Thyroid gland (tissue), 4 donors: ENCODE data around the gene GET4. TPM values are rescaled to one million over a fixed set of nuclear protein-coding genes. Genes with fewer than 3 reads are reported as not detected.

ENCODE experiments used
- DNase-seq, 2 donors: peaks; one replicate each; pipeline ENCODE4 v3.0.0-alpha.2; 2019
- H3K27ac ChIP-seq, 3 donors: fragments of 200-600 bp; sonication (generic); 1 replicate in 2 of 3; 2 replicates in 1 of 3; pipeline ENCODE4 v1.5.1; 2016 to 2019; ENCODE audit warnings: mild to moderate bottlenecking in 1 of 3, moderate library complexity in 1 of 3
- H3K27me3 ChIP-seq: fragments of 200-600 bp; sonication (generic); one replicate; pipeline ENCODE4 v1.5.1; 2019
- H3K36me3 ChIP-seq, 2 donors: fragments of 200-600 bp; sonication (generic); one replicate each; pipeline ENCODE4 v1.5.1; 2016 to 2019
- H3K4me1 ChIP-seq, 2 donors: fragments of 200-600 bp; sonication (generic); one replicate each; pipeline ENCODE4 v1.5.1; 2017 to 2019
- H3K4me3 ChIP-seq, 3 donors: fragments of 200-600 bp; sonication (generic); replicated peaks in 1 of 3; 1 replicate in 2 of 3; 2 replicates in 1 of 3; pipeline ENCODE4 v1.5.1; 2016; ENCODE audit warnings: mild to moderate bottlenecking in 1 of 3
- H3K9me3 ChIP-seq: fragments of 200-600 bp; sonication (generic); one replicate; pipeline ENCODE4 v1.5.1; 2017
- POLR2A ChIP-seq, 2 donors: fragments of 450-650 bp; IDR thresholded peaks; one replicate each; pipeline ENCODE4 v1.6.1; 2017; ENCODE audit warnings: antibody characterized with exemption in 2 of 2, mild to moderate bottlenecking in 2 of 2, moderate library complexity in 1 of 2
- WGBS, 2 donors: methylation state at CpG; one replicate each; pipeline ENCODE4 v1.1.5; 2017; 5-methylcytosine and 5-hydroxymethylcytosine counted together
- intact Hi-C: fragments of 100-400 bp; cut with DNase I; formaldehyde crosslinking; loops from one replicate; pipeline ENCODE4 v1.15.1; 2023
- total RNA-seq, 4 donors: library from RNA; depleted of rRNA; stranded (reverse); fragments of >200 nt; gene quantifications; one replicate each; pipeline ENCODE4 v1.2.3, GENCODE V29; 2016
- TF ChIP-seq, protein P1 (sequence below), 6 experiments: fragments of 200-600 bp in 3 of 6; fragments of 450-650 bp in 3 of 6; sonication (generic) in 3 of 6; IDR thresholded peaks; one replicate each; pipeline ENCODE4 v1.5.1; 2016 to 2019; ENCODE audit warnings: antibody characterized with exemption in 6 of 6, mild to moderate bottlenecking in 2 of 6, inconsistent platforms in 1 of 6, moderate library complexity in 1 of 6

GET4 gene
- total RNA-seq, 4 donors from 2014 or later = 29.2 to 38.7 (median 34.3) TPM

GRCh38 chr7:945147-945555 is 68.8 kb downstream of the GET4 start:
- intact Hi-C loops = no loop called here
- 0 to 38% methylated on average over 1 to 9 of the region's 13 CpGs for whole genome bisulfite sequencing, 2 donors
- no peak overlapping the region for H3K4me3 ChIP-seq
- H3K27ac ChIP-seq = peak overlapping the region; percentile 95 to 99 (median 98)
- DNase-seq = peak; percentile 95 to 97
- H3K9me3 ChIP-seq = no peaks in the 10 kb centered on the region
- TF ChIP-seq, protein P1, sequence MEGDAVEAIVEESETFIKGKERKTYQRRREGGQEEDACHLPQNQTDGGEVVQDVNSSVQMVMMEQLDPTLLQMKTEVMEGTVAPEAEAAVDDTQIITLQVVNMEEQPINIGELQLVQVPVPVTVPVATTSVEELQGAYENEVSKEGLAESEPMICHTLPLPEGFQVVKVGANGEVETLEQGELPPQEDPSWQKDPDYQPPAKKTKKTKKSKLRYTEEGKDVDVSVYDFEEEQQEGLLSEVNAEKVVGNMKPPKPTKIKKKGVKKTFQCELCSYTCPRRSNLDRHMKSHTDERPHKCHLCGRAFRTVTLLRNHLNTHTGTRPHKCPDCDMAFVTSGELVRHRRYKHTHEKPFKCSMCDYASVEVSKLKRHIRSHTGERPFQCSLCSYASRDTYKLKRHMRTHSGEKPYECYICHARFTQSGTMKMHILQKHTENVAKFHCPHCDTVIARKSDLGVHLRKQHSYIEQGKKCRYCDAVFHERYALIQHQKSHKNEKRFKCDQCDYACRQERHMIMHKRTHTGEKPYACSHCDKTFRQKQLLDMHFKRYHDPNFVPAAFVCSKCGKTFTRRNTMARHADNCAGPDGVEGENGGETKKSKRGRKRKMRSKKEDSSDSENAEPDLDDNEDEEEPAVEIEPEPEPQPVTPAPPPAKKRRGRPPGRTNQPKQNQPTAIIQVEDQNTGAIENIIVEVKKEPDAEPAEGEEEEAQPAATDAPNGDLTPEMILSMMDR (IDR thresholded peaks at IDR 0.05) = no peak
- no peak for TF ChIP-seq POLR2A (IDR thresholded peaks at IDR 0.05)
- H3K36me3 ChIP-seq = no peaks in the 10 kb centered on the region
- no peaks in the 10 kb centered on the region for H3K27me3 ChIP-seq
- H3K4me1 ChIP-seq = peaks cover 27% of the 10 kb centered on the region in 2 donors

- peak; percentile 98 to 99 for DNase-seq
- H3K36me3 ChIP-seq = no peaks in the 10 kb centered on the region
- H3K4me3 ChIP-seq = peak overlapping the region in 1 of 3 donors; percentile 21
- WGBS, 2 donors = 52 to 59% methylated on average over 15 to 20 of the region's 30 CpGs
- TF ChIP-seq, protein P1 (IDR thresholded peaks at IDR 0.05) = peak in 1 of 6 experiments; percentile 3
- TF ChIP-seq POLR2A (IDR thresholded peaks at IDR 0.05) = peak in 1 of 2 donors; percentile 74
- H3K9me3 ChIP-seq = no peaks in the 10 kb centered on the region
- intact Hi-C loops = no loop called here
- H3K27ac ChIP-seq = peak overlapping the region; percentile 95 to 99 (median 98)
- H3K4me1 ChIP-seq = peaks cover 27% of the 10 kb centered on the region in 2 donors
- no peaks in the 10 kb centered on the region for H3K27me3 ChIP-seq
Measured at GRCh38 chr7:945556-946255, 69.4 kb downstream of the GET4 start.

Other genes with a start within 250 kb of the GET4 start
- 10 to 100 TPM; 20.2 to 40.7 (median 34.0) TPM for gene DNAAF5, start 149.9 kb upstream of the GET4 start, total RNA-seq
- gene PRKAR1B, start 149.3 kb upstream of the GET4 start, total RNA-seq = 10 to 100 TPM in 3 of 4 donors, 1 to 10 TPM in 1; 7.3 to 15.6 (median 12.3) TPM
- 100 to 1,000 TPM; 146 to 260 (median 186) TPM for gene SUN1, start 44.1 kb upstream of the GET4 start, total RNA-seq
- gene ADAP1, start 78.1 kb downstream of the GET4 start, total RNA-seq = 10 to 100 TPM; 11.7 to 29.9 (median 23.4) TPM
- 10 to 100 TPM in 3 of 4 donors, 1 to 10 TPM in 1; 8.2 to 28.2 (median 17.8) TPM for gene COX19, start 99.0 kb downstream of the GET4 start, total RNA-seq
- not detected for gene CYP2W1, start 106.6 kb downstream of the GET4 start, total RNA-seq
- gene GPR146, start 168.0 kb downstream of the GET4 start, total RNA-seq = 10 to 100 TPM in 3 of 4 donors, 1 to 10 TPM in 1; 8.7 to 49.4 (median 32.7) TPM
- 10 to 100 TPM; 12.5 to 29.2 (median 21.2) TPM for gene GPER1, start 211.6 kb downstream of the GET4 start, total RNA-seq